Muscle of arm (tissue), 12 donors: ENCODE data around the gene COX7B. TPM values are rescaled to one million over a fixed set of nuclear protein-coding genes. Genes with fewer than 3 reads are reported as not detected.
"Not testable (repeated sequence)": the region's sequence is repeated elsewhere in the genome, so short reads cannot be mapped to it uniquely, and the experiment has no call there.

Experiments used
- DNase-seq: peaks from one replicate; pipeline ENCODE4 v3.0.0-alpha.2; 2013
- polyA plus RNA-seq, 12 donors: library from polyadenylated mRNA; unstranded; fragments of 120-200 nt; gene quantifications; one replicate each; pipeline ENCODE4 v1.2.1, GENCODE V29; 2013; ENCODE audit not compliant: insufficient read length in 12 of 12

Gene COX7B
- polyA plus RNA-seq, 12 donors: 201 to 304 (median 278) TPM; not detected in 1

- DNase-seq: no peak
These were observed 37.0 kb downstream of the COX7B start for GRCh38 chrX:77936299-77936698.

DNA sequence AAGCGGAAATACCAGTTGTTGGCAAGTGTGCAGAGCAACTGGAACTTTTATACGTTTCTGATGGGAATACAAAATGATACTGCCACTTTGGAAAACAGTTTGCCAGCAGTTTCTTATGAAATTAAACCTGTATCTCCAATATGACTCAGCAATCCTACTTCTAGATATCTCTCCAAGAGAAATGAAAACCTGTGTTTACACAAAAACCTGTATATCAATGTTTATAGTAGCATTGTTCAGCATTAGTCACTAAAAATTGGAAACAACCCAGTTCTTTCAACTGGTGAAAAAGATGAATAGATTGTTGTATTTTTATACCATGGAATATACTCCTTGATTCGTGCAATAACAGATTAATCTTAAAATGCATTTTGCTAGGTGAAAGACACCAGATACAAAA, 38.0 kb downstream of the COX7B start:
- DNase-seq: no peak

- no peak for DNase-seq
These were observed 38.9 kb downstream of the COX7B start for GRCh38 chrX:77938083-77938680.

GRCh38 chrX:77945031-77945430, 45.8 kb downstream of the COX7B start:
- DNase-seq: not testable (repeated sequence)

DNA sequence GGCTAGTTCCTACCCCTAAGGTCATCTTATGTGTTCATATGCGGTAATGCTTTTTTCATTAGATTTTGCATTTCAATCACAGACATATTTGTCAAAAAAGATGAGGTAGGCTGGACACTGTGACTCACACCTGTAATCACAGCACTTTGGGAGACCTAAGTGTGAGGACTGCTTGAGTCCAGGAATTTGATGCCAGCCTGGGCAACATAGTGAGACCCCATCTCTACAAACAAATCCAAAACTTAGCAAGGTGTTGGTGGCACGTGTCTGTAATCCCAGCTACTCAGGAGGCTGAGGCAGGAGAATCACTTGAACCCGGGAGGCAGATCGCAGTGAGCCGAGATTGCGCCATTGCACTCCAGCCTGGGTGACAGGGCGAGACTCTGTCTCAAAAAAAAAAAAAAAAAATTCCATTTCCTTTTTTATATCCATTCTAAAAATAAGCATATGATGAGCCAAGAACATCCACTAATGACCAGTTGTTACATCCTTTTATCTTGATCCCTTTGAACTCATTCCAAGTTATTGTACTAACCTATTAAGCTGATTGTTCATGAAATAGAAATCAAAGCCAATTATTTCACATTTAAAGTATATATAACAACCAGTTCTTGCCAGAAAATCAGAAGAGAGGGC, 46.8 kb downstream of the COX7B start:
- no peak for DNase-seq

GRCh38 chrX:77946571-77946970, 47.3 kb downstream of the COX7B start:
- DNase-seq: no peak

GRCh38 chrX:77949840-77950239, 50.6 kb downstream of the COX7B start:
- no peak for DNase-seq

DNA sequence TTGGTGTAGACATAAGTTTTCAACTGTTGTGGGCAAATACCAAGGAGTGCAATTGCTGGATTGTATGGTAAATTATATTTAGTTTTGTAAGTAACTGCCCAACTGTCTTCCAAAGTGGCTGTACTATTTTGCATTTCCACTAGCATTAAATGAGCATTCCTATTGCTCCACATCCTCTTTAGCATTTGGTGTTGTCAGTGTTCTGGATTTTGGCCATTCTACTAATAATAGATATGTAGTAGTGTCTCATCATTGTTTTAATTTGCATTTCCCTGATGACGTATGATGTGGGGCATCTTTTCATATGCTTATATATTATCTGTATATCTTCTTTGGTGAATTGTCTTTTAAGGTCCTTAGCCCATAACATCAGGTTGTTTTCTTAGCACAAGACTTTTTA, 52.9 kb downstream of the COX7B start:
- no peak for DNase-seq

- no peak for DNase-seq
These were observed 54.0 kb downstream of the COX7B start for GRCh38 chrX:77953302-77953701.

DNA sequence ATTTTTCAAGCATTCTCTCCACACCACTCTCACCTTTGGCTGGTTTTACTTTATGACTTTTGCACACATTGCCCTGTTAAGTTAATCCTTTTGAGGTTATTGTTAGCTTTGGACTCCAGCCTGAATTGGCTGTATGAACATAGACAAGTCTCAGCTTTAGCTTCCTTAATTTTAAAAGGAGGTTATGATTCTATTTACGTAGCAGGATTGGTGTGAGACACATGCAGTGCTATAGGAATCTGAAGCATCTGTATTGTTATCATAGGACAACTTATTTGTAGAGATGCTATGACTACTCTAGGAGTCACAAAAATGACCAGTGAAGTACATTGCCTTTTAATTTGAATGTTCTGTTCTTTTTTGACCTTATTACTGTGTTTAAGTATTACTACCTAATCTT, 54.4 kb downstream of the COX7B start:
- no peak for DNase-seq

Other genes starting within 250 kb of the COX7B start
- gene ATRX, start 113.3 kb upstream of the COX7B start, polyA plus RNA-seq: 100 to 1,000 TPM in 1 of 12 donors, 10 to 100 TPM in 11; 48.2 to 306 (median 59.9) TPM
- 10 to 100 TPM in 11 of 12 donors, not detected in 1; 39.7 to 56.2 (median 48.3) TPM for gene MAGT1, start 4.0 kb upstream of the COX7B start, polyA plus RNA-seq
- gene ATP7A, start 11.2 kb downstream of the COX7B start, polyA plus RNA-seq: 10 to 100 TPM in 6 of 12 donors, 1 to 10 TPM in 5, not detected in 1; 7.5 to 11.5 (median 10.1) TPM
- gene PGAM4, start 70.2 kb downstream of the COX7B start, polyA plus RNA-seq: under 1 TPM in 5 of 12 donors, not detected in 7; 0.27 to 0.95 (median 0.42) TPM
- 100 to 1,000 TPM; 109 to 329 (median 275) TPM for gene PGK1, start 204.8 kb downstream of the COX7B start, polyA plus RNA-seq
- 10 to 100 TPM in 11 of 12 donors, not detected in 1; 26.6 to 38.5 (median 35.3) TPM for gene TAF9B, start 240.2 kb downstream of the COX7B start, polyA plus RNA-seq